ENCODE data around the gene ANKIB1.
A peak's percentile ranks its signal among the peaks of the same experiment; 100 is the strongest.

Gene ANKIB1

DNA sequence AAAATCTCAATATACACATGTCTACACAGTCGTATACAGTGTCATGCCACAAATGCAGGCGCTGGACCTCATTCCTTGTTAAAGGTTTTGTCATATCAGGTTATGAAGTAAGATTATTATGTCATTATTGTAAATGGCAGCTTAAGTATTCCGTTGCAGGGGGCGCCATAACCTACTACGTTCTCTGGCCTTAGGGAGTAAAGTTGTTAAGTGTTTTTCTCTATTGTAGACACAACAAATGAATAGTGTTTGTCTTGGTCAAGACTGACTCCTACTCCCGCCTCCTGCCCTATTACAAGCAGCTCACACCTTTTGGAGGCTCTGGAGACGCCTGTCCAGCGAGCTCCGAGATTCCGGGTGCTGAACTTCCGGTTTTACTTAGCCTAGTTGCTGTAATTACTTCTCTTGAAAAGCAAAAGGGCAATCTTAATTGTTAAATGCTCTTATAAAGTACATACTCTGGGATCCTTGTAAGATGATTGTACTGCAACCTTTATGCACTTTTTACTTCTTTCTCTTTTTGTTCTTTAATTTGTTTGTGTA is 202.5 kb downstream of the ANKIB1 start:
- DNase-seq (ENCODE audit: low read depth in 3 of 3): peak in 2 of 3 experiments; percentile 38 to 45
